Measurements from ENCODE around the gene PPFIBP1.
"Not testable (repeated sequence)": the region's sequence is repeated elsewhere in the genome, so short reads cannot be mapped to it uniquely, and the experiment has no call there.

PPFIBP1 gene

GRCh38 chr12:27571463-27571862, 47.5 kb downstream of the PPFIBP1 start:
- no peak for DNase-seq

DNA sequence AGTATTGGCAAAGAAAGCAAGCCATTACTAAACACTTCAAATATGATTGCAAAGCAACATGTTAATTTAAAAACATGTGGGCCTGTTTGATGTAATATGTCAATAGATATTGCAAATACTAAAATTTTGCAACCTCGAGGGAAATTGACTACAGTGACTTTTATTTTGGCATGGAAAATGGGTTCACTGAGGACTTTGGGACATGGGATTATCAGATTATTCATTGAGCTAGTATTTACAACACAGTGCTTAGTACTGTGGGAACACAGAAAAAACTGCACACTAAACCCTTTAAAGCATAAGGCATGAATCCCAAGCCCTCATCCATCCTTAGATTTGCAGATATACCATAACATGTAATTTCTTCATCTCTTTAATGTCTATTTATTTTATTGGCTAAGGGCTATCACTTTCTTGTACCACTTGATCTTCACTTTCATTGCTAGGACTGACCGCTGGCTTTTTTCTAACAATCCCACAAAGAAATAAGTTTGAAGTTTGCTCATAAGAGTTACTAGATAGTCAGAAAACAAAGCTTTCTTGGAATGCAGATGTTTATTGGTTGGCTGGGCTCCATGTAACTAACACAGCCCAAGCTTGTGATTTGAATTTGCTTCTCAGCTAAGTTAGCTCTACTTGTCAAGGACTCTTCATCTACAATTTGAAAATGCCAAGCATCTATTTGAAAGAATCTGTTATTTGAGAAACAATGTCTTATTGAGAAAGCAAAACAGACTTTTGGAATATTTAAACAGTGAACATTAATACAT, 48.7 kb downstream of the PPFIBP1 start:
- no peak for DNase-seq

DNA sequence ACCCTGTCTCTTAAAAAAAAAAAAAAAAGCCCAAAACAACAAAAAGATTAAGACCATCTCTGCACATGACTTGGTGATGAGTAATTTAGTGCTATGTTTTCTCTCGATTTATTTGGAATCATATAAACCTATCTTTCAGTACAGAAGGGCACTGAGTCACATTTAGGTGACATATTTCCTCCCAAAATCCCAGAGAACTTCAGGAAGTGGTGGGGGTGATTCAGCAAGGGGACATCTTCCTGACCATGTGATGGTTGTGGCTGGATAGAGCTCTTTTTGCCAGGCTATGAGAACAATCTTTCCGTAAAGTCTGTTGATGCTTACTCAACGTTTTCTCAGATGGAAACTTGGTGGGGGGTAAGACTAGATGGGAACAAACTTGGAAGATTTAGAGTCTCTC, 50.0 kb downstream of the PPFIBP1 start:
- no peak for DNase-seq

- DNase-seq = no peak
Observed at GRCh38 chr12:27575090-27575761, 51.2 kb downstream of the PPFIBP1 start.

GRCh38 chr12:27575762-27576118, 51.7 kb downstream of the PPFIBP1 start:
- DNase-seq = no peak

GRCh38 chr12:27576667-27577347, 52.8 kb downstream of the PPFIBP1 start:
- DNase-seq = no peak

GRCh38 chr12:27577688-27578087, 53.7 kb downstream of the PPFIBP1 start:
- no peak for DNase-seq

GRCh38 chr12:27578689-27579372, 54.8 kb downstream of the PPFIBP1 start:
- no peak for DNase-seq

GRCh38 chr12:27580561-27581330, 56.7 kb downstream of the PPFIBP1 start:
- DNase-seq = no peak

DNA sequence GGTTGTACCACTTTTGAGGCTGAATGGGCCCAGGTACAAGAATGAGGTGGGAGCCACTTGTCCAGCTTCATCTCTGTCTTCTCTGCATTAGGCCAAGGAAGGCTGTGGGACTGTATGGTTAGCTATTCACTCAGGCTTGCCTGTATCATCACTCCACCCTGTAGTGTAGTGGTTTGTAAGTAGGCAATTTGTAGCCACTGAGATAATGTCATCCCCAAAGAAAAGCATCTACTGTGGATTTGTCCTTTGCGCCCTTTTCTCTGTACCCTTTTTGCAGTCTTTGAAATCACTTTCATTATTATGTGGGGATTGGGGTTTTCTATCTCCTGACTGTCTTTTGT, 57.3 kb downstream of the PPFIBP1 start:
- DNase-seq = not testable (repeated sequence)

DNA sequence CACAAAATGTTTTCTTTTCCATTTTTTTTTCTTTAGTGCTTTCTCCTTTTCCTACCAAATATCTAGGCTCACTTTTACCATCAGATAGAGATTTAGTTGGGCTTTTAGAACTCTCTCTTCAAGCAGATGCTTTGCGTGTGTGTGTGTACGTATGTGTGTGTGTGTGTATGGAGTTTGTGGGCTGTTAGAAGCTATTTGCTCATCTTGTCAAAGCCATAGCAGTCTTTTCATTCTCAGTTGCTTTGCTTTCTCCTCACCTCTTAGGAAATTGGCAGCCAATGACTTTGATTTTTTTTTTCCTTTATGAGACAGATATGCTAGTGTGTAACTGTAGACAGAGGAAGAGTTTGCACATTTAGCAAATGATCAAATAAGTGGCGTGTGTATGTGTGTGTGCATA, 57.8 kb downstream of the PPFIBP1 start:
- not testable (repeated sequence) for DNase-seq

DNA sequence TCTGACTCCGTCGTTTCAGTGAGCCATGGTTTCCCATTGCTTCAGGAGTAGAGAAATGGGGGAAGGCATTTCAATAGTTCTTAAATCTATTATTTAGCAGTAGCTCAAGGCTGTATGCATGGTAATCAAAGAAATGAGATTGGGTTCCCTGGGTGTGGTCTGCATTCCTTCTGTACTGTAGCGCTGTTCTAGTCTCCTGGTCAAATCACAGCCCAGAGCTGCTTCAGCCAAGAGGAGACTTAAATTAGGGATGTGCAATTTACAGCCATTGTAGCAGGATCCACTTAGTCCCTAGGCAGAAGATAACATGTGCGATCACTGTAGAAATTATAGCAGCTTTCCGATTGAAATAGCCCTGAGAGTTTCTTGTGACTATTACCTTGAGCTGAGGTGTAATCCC, 58.4 kb downstream of the PPFIBP1 start:
- DNase-seq = not testable (repeated sequence)

DNA sequence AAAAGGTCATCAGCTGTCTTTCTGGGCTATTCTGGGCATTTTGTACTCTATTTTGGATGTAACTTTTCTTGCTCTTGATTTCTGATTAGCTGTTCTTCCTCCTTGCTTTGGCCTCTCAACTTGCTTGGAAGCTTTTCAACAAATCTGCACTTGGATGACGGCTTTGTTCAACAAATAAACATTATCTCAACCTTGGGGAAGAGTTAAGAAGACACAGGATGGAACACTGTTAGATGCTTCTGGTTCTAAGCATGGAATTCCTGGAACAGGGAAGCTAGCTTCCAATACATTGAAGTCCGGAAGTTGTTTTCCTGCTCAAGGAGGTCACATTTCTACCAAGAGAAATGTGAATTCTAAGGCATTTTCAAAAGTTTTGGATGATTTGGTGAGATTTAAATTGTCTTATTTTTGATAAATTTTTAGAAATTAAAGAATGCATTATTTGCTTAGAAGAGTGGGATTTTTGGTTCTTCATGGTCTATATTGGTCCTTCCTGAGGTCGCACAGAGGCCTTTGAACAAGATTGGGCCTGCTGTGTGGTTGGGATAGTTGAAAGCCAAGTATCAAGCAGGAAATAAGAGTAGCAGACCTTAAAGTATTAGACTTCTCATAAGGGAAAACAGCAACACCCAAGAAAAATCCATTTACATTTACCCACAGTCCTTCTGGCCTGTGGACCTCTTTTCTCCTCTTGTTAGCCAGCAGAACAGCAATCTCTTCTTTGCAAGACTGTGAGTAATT, 59.2 kb downstream of the PPFIBP1 start:
- no peak for DNase-seq

DNA sequence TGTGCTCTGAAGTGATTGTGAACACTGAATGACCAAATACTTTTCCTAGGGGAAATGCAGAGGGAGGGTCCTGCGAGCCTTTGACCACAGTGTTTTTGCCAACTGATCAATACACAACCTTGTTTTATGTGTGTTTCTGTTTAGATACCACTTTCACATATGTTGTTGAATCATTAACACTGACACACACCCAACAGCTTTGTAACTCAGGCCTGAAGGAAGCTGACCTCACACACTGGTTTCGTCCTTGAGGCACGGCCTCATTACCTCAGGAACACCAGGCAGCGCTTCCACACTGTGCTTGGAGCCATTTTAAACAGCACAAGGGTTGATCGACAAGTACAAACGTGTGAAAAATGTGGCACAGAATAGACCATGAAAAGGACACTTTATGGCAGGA, 60.0 kb downstream of the PPFIBP1 start:
- no peak for DNase-seq

DNA sequence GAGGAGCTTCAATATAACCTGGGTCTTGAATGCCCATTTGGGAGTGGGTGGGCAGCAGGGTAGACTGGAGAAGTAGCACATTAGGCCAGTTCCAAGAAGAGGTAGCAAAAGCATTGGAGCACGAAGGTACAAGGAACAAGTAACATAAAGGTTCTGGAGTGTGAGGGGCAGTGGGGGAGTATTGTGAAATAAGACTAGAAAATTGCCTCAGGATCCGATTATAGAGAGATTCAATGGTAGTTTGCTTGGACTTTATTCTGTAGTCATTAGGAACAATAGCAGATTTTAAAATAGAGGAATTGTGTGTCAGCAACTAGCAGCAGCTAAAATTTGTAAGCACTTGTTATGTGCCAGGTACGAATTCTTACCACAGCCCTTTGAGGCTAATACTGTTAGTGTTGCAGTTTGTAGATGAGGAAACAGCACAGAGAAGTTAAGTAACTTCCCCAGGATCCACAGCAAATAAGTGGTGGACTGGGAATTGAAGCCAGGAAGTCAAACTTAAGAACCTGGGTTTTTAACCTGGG, 61.8 kb downstream of the PPFIBP1 start:
- no peak for DNase-seq

DNA sequence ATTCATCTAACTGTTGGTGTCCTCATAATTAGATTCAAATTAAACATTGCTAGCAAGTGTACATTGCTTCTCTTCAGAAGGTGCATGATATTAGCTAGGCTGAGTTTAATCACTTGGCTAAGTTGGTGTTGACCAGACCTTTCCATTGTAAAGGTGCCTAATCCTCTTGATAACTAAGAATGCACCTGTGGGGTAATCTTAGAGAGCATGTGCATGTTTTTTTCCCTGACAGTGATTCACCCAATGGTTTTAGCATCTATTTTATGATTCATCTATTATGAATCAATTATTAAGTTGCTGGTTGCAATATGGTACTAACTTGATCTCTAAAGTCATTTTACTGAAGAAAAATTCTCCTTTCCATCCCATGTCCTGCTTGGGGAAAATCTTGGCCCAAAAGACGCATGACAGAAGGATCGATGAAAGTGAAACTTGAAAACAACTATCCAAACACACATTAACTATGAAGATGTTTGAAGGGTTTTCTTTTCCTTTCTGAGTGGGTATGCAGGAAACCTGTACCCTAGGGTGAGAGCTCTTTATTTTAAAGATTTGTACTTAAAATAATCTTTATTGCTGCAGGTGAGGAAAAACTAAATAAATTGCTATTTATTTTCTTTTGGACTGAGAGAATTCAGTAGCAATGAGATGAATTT, 64.2 kb downstream of the PPFIBP1 start:
- DNase-seq = not testable (repeated sequence)

GRCh38 chr12:27588776-27589175, 64.8 kb downstream of the PPFIBP1 start:
- DNase-seq = no peak

GRCh38 chr12:27589419-27589818, 65.4 kb downstream of the PPFIBP1 start:
- no peak for DNase-seq

- not testable (repeated sequence) for DNase-seq
Observed at GRCh38 chr12:27591698-27592097, 67.7 kb downstream of the PPFIBP1 start.

DNA sequence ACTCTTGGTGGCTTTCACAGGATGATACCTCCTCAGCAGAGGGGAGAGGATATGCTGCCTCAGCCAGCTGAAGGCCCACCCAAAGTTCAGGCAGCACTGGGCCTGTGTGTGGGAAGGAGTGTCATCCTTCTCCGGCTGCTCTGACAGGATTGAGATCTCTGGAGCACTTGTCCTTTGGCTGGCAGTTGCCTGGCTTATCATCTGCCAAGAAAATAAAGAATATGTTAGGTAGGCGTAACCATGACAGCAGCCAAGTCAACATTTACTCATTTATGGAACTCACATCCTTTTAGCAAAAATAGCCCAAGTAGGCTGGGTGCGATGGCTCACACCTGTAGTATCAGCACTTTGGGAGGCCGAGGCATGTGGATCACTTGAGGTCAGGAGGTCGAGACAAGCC, 68.5 kb downstream of the PPFIBP1 start:
- DNase-seq = no peak

GRCh38 chr12:27593266-27593665, 69.3 kb downstream of the PPFIBP1 start:
- DNase-seq = no peak

All from activated naive CD4-positive, alpha-beta T cell (primary cell).